Stimulated activated naive B cell treated with anti-CD40 and anti-IgM and Interleukin-4, amounts not matched to agents 10 μg/mL and 1 μg/mL and 100 μg/mL, for 72 hours (primary cell): Measurements from ENCODE around the gene MYO5C.

Experiments
- ATAC-seq, 2 donors: fragments of 150-1000 bp; cut with Tn5 transposase; replicated peaks; 2 replicates each; pipeline ENCODE4 v1.10.0; 2021; ENCODE audit warnings: moderate library complexity in 1 of 2
- DNase-seq: peaks from one replicate; pipeline ENCODE4 v3.0.0; 2021
- H3K27ac Mint-ChIP-seq: one replicate; pipeline ENCODE4 v1.8.0; 2022; ENCODE audit warnings: mild to moderate bottlenecking, mixed read lengths
- H3K27me3 Mint-ChIP-seq, 2 donors: one replicate each; pipeline ENCODE4 v1.8.0; 2022; ENCODE audit warnings: mixed read lengths in 2 of 2
- H3K36me3 Mint-ChIP-seq, 2 donors: one replicate each; pipeline ENCODE4 v1.8.0; 2022; ENCODE audit warnings: mixed read lengths in 2 of 2, mild to moderate bottlenecking in 1 of 2
- H3K4me1 Mint-ChIP-seq, 2 donors: one replicate each; pipeline ENCODE4 v1.8.0; 2022; ENCODE audit warnings: mixed read lengths in 2 of 2, mild to moderate bottlenecking in 1 of 2
- H3K4me3 Mint-ChIP-seq, 2 donors: one replicate each; pipeline ENCODE4 v1.8.0; 2022; ENCODE audit warnings: mild to moderate bottlenecking in 2 of 2, mixed read lengths in 2 of 2, moderate library complexity in 1 of 2
- H3K9me3 Mint-ChIP-seq, 2 donors: one replicate each; pipeline ENCODE4 v1.8.0; 2022; ENCODE audit warnings: mixed read lengths in 2 of 2, mild to moderate bottlenecking in 1 of 2

Gene MYO5C

GRCh38 chr15:52208306-52208946 is 87.2 kb downstream of the MYO5C start:
- H3K4me1 Mint-ChIP-seq = peaks cover 7 to 12% of the 10 kb centered on the region in 2 donors

GRCh38 chr15:52207191-52207590 is 88.4 kb downstream of the MYO5C start:
- no peak overlapping the region for H3K27ac Mint-ChIP-seq

More at GRCh38 chr15:52208306-52208946, 87.2 kb downstream of the MYO5C start:
- H3K4me3 Mint-ChIP-seq = no peak overlapping the region
- no peaks in the 10 kb centered on the region for H3K27me3 Mint-ChIP-seq
- ATAC-seq (peak; percentile 88 to 89), DNase-seq (peak; percentile 39)
- H3K9me3 Mint-ChIP-seq = no peaks in the 10 kb centered on the region
- no peak overlapping the region for H3K27ac Mint-ChIP-seq
- peaks cover 4% of the 10 kb centered on the region in 2 donors for H3K36me3 Mint-ChIP-seq

GRCh38 chr15:52206446-52206845 is 89.2 kb downstream of the MYO5C start:
- Mint-ChIP-seq H3K4me3 (no peak overlapping the region), H3K36me3 (peaks cover 4% of the 10 kb centered on the region in 2 donors), H3K27me3 (no peaks in the 10 kb centered on the region), H3K4me1 (peaks cover 7 to 12% of the 10 kb centered on the region in 2 donors), H3K27ac (no peak overlapping the region), H3K9me3 (no peaks in the 10 kb centered on the region)
- DNase-seq (no peak), ATAC-seq (no peak)

More at GRCh38 chr15:52207191-52207590, 88.4 kb downstream of the MYO5C start:
- ATAC-seq (no peak), DNase-seq (no peak)
- Mint-ChIP-seq H3K4me1 (peaks cover 7 to 12% of the 10 kb centered on the region in 2 donors), H3K36me3 (peaks cover 4% of the 10 kb centered on the region in 2 donors), H3K4me3 (no peak overlapping the region), H3K9me3 (no peaks in the 10 kb centered on the region), H3K27me3 (no peaks in the 10 kb centered on the region)

- ATAC-seq (no peak), DNase-seq (no peak)
- H3K4me1 Mint-ChIP-seq = peaks cover 7 to 12% of the 10 kb centered on the region in 2 donors
- no peak overlapping the region for H3K4me3 Mint-ChIP-seq
- peaks cover 4% of the 10 kb centered on the region in 2 donors for H3K36me3 Mint-ChIP-seq
- H3K9me3 Mint-ChIP-seq = no peaks in the 10 kb centered on the region
- H3K27ac Mint-ChIP-seq = no peak overlapping the region
- H3K27me3 Mint-ChIP-seq = no peaks in the 10 kb centered on the region
Observed at GRCh38 chr15:52204657-52205056, 90.9 kb downstream of the MYO5C start.

GRCh38 chr15:52200831-52201365 is 94.7 kb downstream of the MYO5C start:
- H3K4me1 Mint-ChIP-seq = no peaks in the 10 kb centered on the region
- peaks cover 4% of the 10 kb centered on the region in 2 donors for H3K36me3 Mint-ChIP-seq
- no peak for DNase-seq
- H3K27ac Mint-ChIP-seq = no peak overlapping the region
- no peak overlapping the region for H3K4me3 Mint-ChIP-seq
- no peaks in the 10 kb centered on the region for H3K9me3 Mint-ChIP-seq
- no peak for ATAC-seq
- no peaks in the 10 kb centered on the region for H3K27me3 Mint-ChIP-seq

GRCh38 chr15:52199271-52199670 is 96.3 kb downstream of the MYO5C start:
- no peaks in the 10 kb centered on the region for H3K9me3 Mint-ChIP-seq
- no peak overlapping the region for H3K4me3 Mint-ChIP-seq
- H3K27ac Mint-ChIP-seq = no peak overlapping the region
- ATAC-seq (no peak), DNase-seq (no peak)
- no peaks in the 10 kb centered on the region for H3K4me1 Mint-ChIP-seq
- peaks cover 0 to 2% of the 10 kb centered on the region in 2 donors for H3K36me3 Mint-ChIP-seq
- no peaks in the 10 kb centered on the region for H3K27me3 Mint-ChIP-seq

DNA sequence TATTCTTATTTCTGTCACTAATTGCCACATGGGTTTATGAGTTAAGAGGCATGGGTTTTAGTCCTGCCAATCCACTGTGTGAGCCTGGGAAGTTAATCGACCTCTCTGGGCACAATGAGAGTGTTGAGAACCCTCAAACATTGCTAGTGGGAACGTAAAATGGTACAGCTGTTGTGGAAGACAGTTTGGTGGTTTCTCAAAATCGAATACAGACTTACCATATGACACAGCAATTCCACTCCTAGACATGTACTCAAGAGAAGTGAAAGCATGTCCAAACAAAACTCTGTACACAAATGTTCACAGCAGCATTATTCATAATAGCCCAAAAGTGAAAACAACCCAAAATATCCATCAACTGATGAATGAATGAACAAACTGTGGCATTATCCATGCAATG is 98.7 kb downstream of the MYO5C start:
- no peaks in the 10 kb centered on the region for H3K4me1 Mint-ChIP-seq
- no peak overlapping the region for H3K4me3 Mint-ChIP-seq
- no peak overlapping the region for H3K27ac Mint-ChIP-seq
- ATAC-seq (no peak), DNase-seq (no peak)
- no peaks in the 10 kb centered on the region for H3K36me3 Mint-ChIP-seq
- H3K27me3 Mint-ChIP-seq = no peaks in the 10 kb centered on the region
- no peaks in the 10 kb centered on the region for H3K9me3 Mint-ChIP-seq

- H3K9me3 Mint-ChIP-seq = no peaks in the 10 kb centered on the region
- no peaks in the 10 kb centered on the region for H3K27me3 Mint-ChIP-seq
- H3K27ac Mint-ChIP-seq = no peak overlapping the region
- DNase-seq (no peak), ATAC-seq (no peak)
- H3K4me1 Mint-ChIP-seq = no peaks in the 10 kb centered on the region
- H3K36me3 Mint-ChIP-seq = peaks cover 3 to 5% of the 10 kb centered on the region in 2 donors
- no peak overlapping the region for H3K4me3 Mint-ChIP-seq
Observed at GRCh38 chr15:52193791-52194190, 101.8 kb downstream of the MYO5C start.

GRCh38 chr15:52193321-52193720 is 102.3 kb downstream of the MYO5C start:
- Mint-ChIP-seq H3K27ac (no peak overlapping the region), H3K4me3 (no peak overlapping the region), H3K9me3 (no peaks in the 10 kb centered on the region), H3K27me3 (no peaks in the 10 kb centered on the region), H3K4me1 (no peaks in the 10 kb centered on the region), H3K36me3 (peaks cover 3 to 5% of the 10 kb centered on the region in 2 donors)
- DNase-seq = no peak
- no peak for ATAC-seq

DNA sequence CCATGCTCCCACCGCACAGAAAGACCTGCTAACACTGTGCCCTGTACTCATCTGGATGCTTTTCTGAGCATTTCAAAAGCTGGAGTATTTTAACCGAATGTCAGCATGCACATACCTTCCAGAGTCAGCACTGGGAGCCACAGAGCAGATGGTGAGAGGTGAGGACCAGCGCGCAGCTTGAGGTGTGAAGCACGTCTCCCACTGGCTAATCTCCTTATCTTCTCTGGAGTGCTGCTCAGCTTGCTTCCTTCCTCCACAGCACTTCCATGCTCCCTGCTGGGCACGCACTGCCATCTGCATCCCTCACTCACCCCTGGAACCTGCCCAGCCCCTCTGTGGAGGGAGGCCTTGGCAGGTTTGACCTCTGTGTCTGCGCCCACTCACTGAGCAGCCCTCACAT is 104.4 kb downstream of the MYO5C start, which contains the start of gene GNB5:
GNB5 (minus strand) TSS at position 186 of the 400 bp plus-strand sequence. CDS start 6,716 bp downstream, outside the sequence.
- H3K27ac Mint-ChIP-seq = no peak within 1 kb of the TSS
- H3K4me3 Mint-ChIP-seq = no peak within 1 kb of the TSS
- ATAC-seq (no peak), DNase-seq (no peak)
- no peaks in the 10 kb centered on the region for H3K9me3 Mint-ChIP-seq
- peaks cover 3 to 5% of the 10 kb centered on the region in 2 donors for H3K36me3 Mint-ChIP-seq
- H3K27me3 Mint-ChIP-seq = no peaks in the 10 kb centered on the region
- H3K4me1 Mint-ChIP-seq = no peaks in the 10 kb centered on the region

- ATAC-seq (no peak), DNase-seq (no peak)
- Mint-ChIP-seq H3K27ac (no peak overlapping the region), H3K27me3 (no peaks in the 10 kb centered on the region), H3K36me3 (peaks cover 3 to 5% of the 10 kb centered on the region in 2 donors), H3K4me1 (peaks cover 4 to 13% of the 10 kb centered on the region in 2 donors), H3K4me3 (no peak overlapping the region), H3K9me3 (peaks cover 0 to 1% of the 10 kb centered on the region in 2 donors)
Observed at GRCh38 chr15:52186651-52187486, 108.7 kb downstream of the MYO5C start.

DNA sequence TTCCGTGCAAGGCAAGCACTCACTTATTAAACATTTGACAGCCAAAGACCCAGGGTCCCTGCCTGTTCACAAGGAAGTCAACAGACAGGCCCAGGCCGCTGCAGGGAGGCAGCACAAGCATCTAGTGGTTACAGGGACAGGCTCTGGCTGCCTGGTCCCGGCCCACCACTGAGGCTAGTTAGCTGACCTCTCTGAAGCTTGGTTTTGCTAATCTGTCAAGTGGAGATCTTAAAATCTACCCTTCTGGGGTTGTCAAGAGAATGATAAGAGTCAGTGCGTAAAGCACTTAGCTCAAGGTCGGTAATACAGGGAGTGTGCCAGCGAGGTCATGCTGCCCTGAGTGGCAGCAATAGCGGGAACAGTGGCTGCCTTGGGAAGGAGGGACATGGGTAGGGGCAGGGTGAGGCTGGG is 110.4 kb downstream of the MYO5C start:
- H3K4me3 Mint-ChIP-seq = no peak overlapping the region
- DNase-seq = no peak
- no peaks in the 10 kb centered on the region for H3K27me3 Mint-ChIP-seq
- ATAC-seq = no peak
- no peak overlapping the region for H3K27ac Mint-ChIP-seq
- peaks cover 0 to 1% of the 10 kb centered on the region in 2 donors for H3K9me3 Mint-ChIP-seq
- H3K36me3 Mint-ChIP-seq = no peaks in the 10 kb centered on the region
- H3K4me1 Mint-ChIP-seq = peaks cover 12 to 27% of the 10 kb centered on the region in 2 donors

GRCh38 chr15:52184721-52185120 is 110.9 kb downstream of the MYO5C start:
- H3K9me3 Mint-ChIP-seq = peaks cover 0 to 1% of the 10 kb centered on the region in 2 donors
- no peak overlapping the region for H3K4me3 Mint-ChIP-seq
- ATAC-seq = no peak
- H3K27ac Mint-ChIP-seq = no peak overlapping the region
- H3K36me3 Mint-ChIP-seq = no peaks in the 10 kb centered on the region
- DNase-seq = no peak
- H3K27me3 Mint-ChIP-seq = no peaks in the 10 kb centered on the region
- peaks cover 12 to 28% of the 10 kb centered on the region in 2 donors for H3K4me1 Mint-ChIP-seq

- Mint-ChIP-seq H3K9me3 (peaks cover 0 to 1% of the 10 kb centered on the region in 2 donors), H3K4me3 (no peak overlapping the region), H3K4me1 (peaks cover 16 to 35% of the 10 kb centered on the region in 2 donors), H3K27me3 (no peaks in the 10 kb centered on the region), H3K27ac (no peak overlapping the region), H3K36me3 (peaks cover 0 to 4% of the 10 kb centered on the region in 2 donors)
- ATAC-seq = no peak
- no peak for DNase-seq
Observed at GRCh38 chr15:52183562-52184173, 111.9 kb downstream of the MYO5C start.
